NCI-H748 treated with DMSO at 0.1 percent for 48 hours (cell line): ENCODE data around the gene TMIGD1.

Experiments used
- DNase-seq: peaks from one replicate; lab custom pipeline; 2025; lab: John Stamatoyannopoulos, UW

Gene TMIGD1

DNA sequence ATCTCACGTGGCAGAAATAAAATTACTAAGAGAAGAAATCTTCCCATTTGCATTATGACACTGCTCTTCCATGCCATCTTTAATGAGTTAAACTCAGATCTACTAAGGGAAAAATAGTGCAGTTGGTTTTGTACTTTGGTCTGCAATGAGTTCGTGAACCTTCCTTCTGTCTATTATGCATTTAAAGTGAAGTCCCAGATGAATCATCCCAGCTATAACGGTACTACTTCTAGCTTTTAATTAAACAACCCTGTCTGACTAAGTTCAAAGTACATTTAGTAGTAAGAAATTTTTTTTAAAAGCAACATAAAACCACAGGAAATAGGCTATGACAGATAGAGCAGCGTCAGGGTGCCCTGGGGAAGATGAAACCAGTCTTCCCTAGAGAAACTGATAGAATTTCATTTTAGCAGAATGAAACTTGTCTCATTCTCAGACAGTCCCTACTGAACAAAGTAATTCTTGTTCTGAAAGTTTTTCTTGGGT lies 1.8 kb downstream of the TMIGD1 start:
- DNase-seq: no peak

- peak; percentile 98 for DNase-seq
These were observed 7.0 kb downstream of the TMIGD1 start for GRCh38 chr17:30326809-30327208.

DNA sequence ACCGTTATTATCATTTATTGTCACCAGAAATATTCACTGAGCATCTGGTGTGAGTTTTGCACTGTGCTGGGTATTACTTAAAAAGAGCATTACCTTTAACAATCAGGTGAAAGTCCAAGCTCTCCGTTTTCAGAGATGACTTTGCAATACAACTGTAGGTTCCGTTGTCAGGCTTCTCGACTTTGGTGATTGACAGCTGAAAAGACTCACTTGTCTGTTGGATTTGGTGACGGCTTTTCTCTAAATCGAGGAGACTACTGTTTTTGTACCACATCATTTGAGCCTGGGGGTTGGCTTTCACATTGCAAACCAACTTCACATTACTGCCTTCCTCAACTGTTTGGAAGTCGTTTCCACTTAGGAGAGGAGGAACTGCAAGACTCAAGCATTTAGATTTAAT lies 9.1 kb downstream of the TMIGD1 start:
- DNase-seq: no peak

- DNase-seq: no peak
These were observed 9.9 kb downstream of the TMIGD1 start for GRCh38 chr17:30323895-30324319.

GRCh38 chr17:30323262-30323894 lies 10.5 kb downstream of the TMIGD1 start:
- peak; percentile 51 for DNase-seq

DNA sequence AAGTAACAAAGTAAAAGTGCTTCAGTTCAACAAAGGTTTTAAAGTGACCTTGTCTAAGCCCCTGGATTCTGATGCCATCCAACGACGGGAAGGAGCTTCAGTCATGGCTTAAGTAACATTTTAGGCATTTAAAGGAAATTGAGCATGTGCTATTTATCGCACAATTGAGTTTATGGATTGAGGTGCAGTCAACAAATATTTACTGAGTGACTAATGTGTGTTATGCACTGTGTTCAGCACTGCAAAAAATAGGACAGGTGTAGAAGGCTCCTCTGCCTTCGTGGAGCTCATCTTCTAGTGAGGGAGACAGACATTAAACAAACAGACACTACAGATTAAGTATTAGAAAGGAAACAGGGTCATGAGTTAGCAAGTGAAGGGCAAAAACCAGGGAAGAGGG lies 12.5 kb downstream of the TMIGD1 start:
- peak; percentile 90 for DNase-seq

DNA sequence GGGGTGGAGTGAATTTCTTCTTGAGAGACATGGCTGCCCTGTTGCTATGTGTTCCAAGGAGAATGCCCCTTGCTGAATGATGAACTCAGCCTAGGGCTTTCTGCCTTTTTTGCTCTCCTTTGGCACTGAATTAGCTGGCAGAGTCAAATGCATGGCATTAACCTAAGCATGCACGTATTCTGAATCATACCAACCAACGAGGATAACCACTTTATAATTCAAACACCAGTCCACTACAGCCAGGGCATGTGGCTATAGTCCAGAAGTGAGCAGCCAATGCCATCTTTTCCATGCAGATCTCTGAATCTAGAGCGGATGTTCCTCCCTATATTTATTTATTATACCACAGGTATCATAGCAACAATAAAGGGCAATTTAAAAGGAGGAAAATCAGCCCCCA lies 15.7 kb downstream of the TMIGD1 start:
- DNase-seq: no peak

GRCh38 chr17:30316736-30317135 lies 17.1 kb downstream of the TMIGD1 start:
- no peak for DNase-seq

- no peak for DNase-seq
These were observed 18.8 kb downstream of the TMIGD1 start for GRCh38 chr17:30315106-30315505.

- no peak for DNase-seq
These were observed 19.4 kb downstream of the TMIGD1 start for GRCh38 chr17:30314474-30314873.

DNA sequence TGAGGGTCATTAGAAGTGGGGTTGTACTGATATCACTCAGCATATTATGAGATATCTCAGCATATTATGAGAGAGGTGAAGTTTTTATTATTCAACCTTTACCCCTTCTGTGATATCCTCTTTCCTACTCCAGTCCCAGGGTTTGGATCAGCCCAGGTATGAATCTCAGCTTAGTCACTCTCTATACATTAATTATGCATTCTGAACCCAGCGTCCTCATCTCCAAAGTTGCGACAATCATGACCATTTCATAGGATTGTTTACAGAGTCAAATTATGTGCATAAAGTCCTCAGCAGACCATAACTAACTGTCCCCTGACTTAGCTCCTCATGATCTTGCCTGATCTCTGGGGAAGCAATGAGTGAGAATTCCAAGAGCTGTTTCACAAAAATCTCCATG lies 21.6 kb downstream of the TMIGD1 start:
- DNase-seq: no peak

GRCh38 chr17:30310562-30310961 lies 23.3 kb downstream of the TMIGD1 start:
- DNase-seq: no peak

DNA sequence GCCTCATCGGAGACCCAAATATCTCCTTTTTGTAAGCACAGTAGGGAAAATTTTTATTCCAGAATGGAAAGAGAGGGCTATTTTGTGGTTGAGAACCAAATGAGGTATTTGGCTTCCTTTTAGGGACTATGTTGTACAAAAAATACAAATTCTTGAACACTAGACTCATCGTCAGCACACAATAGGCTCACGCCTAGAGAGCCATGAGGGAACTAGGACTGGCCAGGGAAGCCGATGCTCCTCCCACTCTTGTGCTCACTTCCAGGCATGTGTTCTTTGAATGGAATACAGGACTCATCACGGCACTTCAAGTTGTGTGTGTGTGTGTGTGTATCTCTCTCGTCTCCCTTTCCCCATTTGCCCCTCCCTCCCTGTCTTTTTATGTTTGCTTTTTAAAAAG lies 24.3 kb downstream of the TMIGD1 start:
- DNase-seq: no peak

DNA sequence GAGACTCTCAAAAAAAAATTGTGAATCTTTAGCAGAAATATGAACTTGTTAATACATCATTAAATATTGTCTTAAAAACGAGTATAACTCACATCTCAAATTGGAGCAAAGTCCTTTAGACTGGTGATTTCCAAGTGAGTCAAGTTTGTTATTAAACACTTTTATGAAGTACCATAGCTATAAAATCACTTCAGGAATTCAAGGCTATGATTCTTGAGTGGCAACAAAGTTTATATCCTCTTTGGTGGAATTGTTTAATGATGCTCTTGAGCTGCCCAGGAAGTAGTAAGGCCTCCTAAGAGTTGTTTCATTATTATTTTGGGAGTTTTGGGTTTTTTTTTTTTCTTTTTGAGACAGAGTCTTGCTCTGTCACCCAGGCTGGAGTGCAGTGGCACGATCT lies 25.5 kb downstream of the TMIGD1 start:
- DNase-seq: no peak

DNA sequence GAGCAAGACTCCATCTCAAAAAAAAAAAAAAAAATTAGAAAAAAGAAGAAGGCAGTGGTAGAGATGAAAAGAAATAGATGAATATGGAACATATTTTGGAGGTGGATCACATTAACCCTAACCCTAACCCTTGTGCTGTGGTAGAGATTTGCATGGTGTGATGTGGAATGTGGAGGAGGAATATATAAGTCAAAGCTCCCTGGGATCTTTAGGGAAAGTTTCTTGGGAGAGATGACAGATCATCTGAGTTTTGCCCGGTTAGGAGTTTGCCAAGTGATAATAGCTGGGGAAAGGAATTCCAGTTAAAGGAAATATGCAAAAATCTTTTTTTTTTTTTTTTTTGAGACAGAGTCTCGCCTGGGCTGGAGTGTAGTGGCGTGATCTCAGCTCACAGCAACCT lies 29.1 kb downstream of the TMIGD1 start:
- DNase-seq: no peak

GRCh38 chr17:30302241-30302640 lies 31.6 kb downstream of the TMIGD1 start:
- no peak for DNase-seq

GRCh38 chr17:30300818-30301217 lies 33.0 kb downstream of the TMIGD1 start:
- no peak for DNase-seq

DNA sequence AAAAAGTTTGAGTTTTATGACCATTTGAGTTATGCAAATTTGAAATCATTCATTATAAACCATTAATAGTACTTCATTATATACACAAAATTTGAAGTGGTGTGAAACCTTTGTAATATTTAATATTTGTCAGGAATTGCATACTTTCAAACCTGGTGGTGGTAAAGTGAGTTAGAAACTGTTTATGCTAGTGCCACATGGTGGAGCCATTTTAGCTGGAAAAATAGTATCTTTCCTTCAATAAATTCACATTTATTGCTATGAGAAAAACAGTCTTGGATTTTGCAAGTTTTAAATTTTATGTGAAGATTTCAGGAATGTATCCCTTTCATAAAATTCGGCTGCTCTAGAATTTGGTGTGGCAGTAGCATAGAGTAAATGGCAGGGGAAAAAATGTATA lies 34.9 kb downstream of the TMIGD1 start:
- no peak for DNase-seq

- no peak for DNase-seq
These were observed 36.1 kb downstream of the TMIGD1 start for GRCh38 chr17:30297715-30298114.

DNA sequence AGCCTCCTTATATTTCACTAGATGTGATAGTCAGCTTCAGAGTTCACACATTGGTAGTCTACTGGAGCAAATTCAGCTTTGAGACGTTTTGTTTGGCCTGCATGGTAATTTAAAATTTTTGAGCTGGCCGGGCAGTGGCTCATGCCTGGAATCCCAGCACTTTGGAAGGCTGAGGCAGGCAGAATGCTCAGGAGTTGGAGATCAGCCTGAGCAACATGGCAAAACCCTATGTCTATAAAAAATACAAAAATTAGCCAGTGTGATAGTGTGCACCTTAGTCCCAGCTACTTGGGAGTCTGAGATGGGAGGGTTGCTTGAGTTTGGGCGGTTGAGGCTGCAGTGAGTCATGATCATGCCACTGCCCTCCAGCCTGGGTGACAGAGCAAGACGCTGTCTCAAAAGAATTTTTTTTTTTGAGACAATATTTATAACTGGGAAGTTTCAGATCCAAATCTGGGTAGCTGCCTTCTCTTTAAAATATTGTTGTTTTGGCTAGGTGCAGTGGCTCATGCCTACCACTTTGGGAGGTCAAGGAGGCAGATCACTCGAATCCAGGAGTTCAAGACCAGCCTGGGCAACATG lies 37.3 kb downstream of the TMIGD1 start:
- DNase-seq: no peak

DNA sequence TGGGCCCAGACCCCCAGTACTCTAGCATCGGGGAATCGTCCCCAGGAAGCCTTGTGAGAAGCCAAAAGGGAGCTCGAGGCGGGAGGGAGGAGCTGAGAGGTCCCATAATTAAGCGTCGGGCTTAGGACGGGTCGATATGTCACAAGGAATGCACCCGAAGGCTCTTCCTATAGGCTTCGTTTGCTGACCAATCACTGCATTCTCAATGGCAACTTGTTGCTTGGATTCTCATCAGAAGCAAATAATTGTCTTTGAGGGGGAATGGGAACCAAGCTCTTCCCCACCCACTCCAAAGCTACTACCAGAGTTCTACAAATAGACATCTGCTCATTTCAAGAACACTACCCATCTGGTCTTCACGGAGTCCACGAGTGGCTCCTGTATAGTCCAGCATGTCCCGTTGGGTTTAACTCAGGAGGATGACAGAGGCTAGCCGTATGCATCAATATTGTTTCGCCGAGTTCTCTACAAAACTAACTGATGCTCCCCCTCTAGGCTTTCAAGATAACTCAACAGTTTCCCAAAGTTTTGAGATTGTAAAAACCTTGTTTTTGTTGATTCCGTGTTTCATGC lies 41.5 kb downstream of the TMIGD1 start:
- peak; percentile 40 for DNase-seq

DNA sequence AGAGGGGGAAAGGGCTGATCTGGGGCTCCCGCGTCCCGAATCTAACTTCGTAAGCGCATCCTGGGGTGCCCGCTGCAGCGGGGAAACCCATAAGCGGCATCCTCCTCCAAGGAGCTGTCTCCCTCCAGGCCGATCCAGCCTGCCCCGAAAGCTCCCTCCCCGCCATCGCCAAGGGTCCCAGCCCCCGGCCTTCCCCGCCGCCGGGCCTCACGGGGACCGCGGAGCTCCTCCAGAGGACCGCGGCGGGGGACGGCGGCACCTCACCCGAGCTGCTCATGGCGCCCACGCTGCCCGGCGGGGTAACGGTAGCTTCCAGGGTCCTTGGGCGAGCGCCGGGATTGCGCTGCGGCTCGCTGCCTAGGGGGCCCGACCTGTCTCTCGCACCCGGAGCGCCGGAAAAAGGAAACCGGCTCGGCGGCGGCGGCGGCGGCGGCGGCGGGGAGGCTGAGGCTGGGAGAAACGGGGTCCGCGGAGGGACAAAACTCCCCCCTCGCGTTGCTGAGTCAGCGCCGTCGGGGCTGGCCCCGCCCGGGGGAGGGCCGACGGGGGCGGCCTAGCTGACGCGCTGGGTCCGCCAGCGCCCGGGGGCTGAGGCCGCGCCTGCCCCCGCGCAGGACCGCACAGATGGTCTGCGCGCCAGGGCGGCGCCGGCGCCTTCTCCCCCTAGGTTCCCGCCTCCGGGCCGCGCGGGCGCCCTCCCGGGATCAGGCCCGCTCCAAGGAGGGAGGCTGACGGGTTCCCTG lies 42.1 kb downstream of the TMIGD1 start, which contains the start of gene BLMH:
TSS of gene BLMH (minus strand) at position 402 of the 743 bp plus-strand sequence. CDS start at position 277, 125 bp downstream.
- peak; percentile 43 for DNase-seq
